HG03095 (cell line): Measurements from ENCODE around the gene ZMAT5.

Experiments
- ATAC-seq: cut with Tn5 transposase; IDR thresholded peaks from one replicate; pipeline ENCODE4 v1.9.1; 2021; ENCODE audit warnings: moderate library complexity; ENCODE audit not compliant: unreplicated experiment

Gene ZMAT5

DNA sequence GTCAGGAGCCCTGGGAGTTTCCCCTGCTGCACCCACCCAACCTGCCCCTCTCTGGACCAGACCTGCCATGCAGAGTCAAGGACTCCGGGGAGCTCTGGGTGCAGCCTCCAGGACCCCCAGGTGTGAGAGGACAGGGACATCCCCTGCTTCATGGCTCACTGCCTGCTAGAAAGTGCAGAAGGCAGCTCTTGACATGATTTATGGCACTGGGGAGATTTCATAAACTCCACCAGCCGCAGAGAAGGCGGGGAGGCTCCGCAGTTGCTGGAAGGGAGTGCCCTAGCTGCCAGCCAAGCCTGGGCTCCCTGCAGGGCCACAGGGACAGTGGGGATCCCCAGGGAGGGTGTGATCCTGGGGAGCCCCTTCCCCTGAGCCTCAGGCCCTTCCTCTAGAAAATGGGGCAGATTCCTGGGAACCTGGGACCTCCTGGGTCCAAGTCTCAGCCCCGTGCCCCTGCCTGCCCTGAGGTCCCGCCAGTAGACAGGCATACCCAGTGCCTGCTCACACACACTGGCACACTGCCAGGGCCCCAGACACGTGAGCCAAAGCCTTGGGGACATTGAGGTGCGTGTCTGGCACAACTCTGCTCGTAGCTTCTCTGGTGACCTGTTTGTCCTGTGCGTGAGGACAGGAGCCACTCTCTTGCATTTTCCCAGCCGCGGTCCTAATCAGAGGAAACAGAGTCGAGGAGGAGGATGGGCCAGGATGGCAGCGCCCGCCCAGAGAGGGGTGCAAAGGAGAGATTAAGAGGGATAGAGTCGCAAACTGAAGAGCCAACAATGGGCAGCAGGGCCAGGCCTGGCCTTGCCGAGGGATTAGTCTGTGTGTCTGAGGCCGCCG lies 33.2 kb downstream of the ZMAT5 start:
- ATAC-seq: no peak

DNA sequence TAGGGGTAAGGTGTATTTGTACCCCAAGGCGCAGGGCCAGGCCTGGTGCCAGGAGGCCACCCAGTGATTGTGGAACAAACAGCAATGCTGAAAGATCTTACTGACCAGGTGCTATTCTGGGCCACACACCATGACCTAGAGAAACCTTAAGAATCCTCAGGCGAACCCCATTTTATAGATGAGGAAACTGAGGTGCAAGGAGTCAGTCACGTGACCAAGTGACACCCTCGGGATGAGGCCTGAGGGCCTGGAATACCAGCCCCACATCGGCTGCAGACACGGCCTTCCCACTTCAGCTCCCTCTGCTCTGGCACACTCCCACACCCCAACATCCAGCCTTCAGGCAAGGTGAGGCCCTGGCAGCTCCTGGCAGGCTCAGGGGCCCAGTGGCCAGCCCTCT lies 33.9 kb downstream of the ZMAT5 start:
- ATAC-seq: no peak

- no peak for ATAC-seq
Observed at GRCh38 chr22:29731058-29731850, 35.6 kb downstream of the ZMAT5 start.

DNA sequence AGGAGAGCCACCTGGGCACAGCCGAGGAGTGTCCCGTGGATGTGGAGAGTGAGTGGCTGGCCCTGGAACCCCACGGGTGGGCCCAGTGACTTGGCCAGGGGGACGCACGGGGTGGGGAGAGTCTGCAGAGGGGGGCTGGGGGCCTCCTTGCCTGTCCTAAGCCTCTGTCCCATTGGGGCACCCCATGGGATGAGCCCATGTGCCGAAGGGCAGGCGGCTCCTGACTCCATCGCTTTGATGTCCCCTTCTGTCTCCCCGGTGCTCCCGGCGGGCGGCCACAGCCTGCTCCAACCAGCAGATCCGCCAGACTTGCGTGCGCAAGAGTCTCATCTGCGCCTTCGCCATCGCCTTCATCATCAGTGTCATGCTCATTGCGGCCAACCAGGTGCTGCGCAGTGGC lies 37.6 kb downstream of the ZMAT5 start:
- ATAC-seq: no peak

DNA sequence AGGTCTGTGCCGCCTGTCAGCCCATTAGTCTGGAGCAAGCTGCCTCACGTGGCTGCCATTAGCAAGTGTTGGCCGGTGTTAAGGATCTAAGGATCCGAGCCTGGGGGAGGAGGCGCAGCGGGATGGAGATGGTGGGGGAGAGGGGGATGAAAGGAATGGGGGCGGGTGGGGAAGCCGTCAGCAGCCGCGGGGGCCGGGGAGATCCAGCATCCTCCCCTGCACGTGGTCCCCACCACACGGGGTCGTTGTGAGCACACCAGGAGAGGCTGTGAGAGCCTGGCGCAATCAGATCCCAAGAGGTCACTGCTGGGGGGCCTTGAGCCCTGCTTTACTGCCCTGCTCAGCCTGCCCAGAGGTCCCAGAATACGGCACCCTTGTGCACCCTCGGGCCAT lies 39.7 kb downstream of the ZMAT5 start:
- no peak for ATAC-seq

DNA sequence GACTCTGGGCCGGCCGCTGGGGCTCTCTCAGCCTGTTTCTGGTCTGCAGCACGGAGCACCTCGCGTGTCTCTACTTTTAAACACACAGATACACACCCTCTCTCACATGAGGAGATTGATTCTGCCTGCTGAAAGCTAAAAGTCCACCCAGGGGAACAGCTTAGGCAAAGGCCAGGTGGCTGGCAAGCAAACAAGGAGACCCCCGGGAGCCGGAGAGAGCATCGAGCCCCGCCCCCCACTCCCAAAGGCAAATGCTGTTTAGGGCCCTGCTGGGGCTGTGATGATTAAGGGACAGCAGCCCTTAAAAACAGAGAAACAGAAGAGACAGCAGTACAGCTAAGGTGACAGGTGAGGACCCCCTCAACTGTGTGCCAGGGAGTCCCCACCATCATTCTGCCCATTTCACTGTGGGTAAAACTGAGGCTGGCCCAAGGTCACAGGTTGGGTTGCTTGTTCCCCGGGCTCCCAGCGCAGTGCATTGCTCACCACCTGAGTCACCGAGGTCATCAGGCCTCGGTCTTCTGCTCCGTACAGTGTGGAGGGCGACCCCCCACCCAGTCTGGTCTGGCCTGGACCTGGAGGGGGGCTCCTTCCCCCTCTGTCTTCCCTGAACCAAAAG lies 40.2 kb downstream of the ZMAT5 start:
- no peak for ATAC-seq

- no peak for ATAC-seq
Observed at GRCh38 chr22:29726106-29726505, 40.7 kb downstream of the ZMAT5 start.

DNA sequence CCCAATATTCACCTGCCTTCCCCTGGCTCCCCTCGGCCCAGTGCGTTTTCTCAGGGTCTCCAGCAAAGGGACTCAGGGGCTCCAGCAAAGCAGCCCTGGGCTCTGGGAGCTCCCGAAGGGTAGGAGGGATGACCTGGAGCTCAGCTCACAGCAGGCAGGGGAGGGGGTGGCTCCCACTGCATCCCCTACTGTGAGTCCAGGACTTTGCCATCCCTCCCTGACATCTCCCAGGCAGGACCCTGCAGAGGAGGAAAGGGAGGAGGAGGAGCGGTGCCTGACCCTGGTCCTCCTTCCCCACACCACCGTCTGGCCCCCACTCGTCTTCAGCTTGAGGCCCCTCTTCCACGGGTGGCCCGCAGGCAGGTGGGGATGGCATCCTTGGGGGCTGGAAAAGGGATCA lies 42.0 kb downstream of the ZMAT5 start:
- ATAC-seq: no peak

GRCh38 chr22:29723766-29724165 lies 43.0 kb downstream of the ZMAT5 start:
- no peak for ATAC-seq

DNA sequence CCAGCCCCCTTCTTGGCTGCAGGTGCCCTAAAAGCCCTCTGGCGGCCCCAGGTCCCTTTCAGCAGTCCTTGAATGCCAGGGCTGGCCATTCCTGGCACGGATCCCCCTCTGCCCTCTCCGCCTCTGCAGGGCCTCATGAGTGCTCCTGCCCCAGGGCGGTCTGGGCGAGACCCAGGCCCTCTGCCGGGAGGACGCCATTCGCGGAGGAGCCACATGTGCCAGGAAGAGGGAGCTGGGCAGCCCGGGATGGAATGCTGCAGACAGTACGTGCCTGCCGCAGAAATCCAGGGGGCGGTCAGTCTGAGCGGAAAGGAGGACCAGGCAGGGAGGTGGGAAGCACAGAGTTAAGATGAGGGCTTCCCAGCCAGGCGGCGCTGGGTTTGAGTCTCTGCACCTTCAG lies 44.2 kb downstream of the ZMAT5 start:
- no peak for ATAC-seq

DNA sequence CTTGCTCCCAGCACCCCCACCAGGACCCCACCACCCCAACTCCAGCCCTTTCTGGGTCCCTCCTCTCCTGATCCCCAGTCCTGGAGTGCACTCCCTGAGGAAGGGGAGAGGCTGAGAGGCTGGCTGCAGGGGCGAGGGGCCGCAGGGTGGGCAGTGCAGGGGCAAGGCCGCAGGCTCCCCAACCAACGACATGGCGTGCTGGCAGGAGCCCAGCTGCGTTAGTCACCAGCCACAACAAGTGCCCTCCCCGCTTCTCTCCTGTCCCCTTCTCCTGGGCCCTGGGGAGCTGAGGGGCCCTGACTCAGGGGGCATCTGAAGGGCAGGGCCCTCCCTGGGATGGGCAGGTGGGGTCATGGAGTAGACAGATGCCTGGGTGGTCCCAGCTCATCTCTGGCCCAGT lies 44.7 kb downstream of the ZMAT5 start:
- ATAC-seq: no peak

- ATAC-seq: no peak
Observed at GRCh38 chr22:29720811-29721323, 45.9 kb downstream of the ZMAT5 start.

DNA sequence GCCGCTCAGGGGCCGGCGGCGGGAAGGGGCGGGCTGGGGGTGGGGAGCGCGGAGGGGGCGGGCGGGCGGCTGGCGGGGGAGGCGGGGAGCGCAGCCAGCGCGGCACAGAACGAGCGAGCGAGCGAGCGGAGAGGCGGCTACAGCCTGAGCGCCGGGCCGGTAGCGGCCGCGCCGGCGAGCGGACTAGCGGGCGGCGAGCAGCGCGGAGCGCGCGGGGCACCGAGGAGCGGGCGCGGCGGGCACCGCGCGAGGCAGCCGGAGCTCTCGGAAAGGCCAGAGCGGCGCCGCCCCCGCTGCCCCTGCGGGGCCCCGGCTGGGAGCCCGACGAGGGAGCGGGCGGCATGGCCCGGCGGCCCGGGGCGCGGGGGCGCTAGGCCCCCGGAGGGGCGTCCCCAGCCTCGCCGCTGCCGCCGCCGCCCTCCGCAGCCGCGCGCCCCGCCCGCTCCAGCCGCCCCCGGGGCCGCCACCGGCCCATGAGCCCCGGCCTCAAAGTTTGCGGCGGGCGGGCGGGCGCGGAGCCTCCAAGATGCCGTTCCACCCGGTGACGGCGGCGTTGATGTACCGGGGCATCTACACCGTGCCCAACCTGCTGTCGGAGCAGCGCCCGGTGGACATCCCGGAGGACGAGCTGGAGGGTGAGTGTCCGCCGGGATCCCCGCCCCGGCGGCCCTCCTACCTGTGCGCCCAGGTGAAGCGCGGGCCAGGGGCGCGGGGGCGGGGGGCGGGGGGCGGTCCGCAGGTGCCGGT lies 46.7 kb downstream of the ZMAT5 start, which contains the start of gene CABP7:
CABP7 (plus strand) TSS at position 105 of the 747 bp plus-strand sequence; CDS start at position 527, 422 bp downstream.
- ATAC-seq: no peak

DNA sequence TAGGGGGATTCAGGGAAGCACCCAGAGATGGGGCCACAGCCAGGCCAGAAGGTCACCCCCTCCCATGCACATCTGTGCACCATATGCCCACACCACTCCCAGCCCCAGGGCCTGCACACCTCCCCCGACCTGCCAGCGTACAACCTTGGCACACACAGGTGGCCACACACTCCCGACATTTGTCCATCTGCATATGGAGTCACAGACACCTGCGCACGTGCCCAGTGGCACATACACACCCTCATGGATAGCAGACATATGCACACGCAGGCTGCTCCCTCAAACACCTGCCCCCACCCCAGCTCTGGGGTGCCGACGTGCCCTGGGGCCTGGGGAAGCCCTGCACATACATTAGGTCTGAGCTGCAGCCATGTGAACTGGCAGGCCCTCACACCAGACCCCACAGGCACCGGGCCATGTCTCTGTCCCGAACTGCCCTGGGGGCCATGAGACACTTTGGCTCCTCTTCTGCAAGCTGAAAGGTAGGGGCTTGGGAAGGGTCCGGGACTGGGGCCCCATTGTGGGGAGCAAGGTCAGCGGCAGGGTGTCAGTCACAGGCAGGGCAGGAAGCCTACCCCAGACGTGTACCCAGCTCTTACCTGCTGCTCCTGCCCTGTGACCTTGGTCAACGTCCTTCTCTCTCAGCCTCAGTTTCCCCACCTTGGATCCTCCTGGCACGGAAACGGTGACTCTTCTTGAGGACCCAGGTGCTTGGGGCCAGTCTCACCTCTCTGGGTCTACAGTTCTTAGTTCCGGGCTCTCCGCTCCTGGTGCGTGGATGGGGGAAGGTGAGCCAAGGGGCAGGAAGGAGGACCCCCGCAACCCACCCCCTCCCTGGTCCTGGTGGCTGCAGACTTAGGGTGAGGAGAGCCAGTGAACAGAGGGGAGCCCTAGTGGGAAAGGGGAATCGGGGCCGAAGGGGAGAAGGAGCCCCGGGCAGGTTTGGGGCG lies 47.6 kb downstream of the ZMAT5 start:
- ATAC-seq: no peak

- ATAC-seq: no peak
Observed at GRCh38 chr22:29717789-29718188, 49.0 kb downstream of the ZMAT5 start.

GRCh38 chr22:29716814-29717545 lies 49.8 kb downstream of the ZMAT5 start:
- ATAC-seq: no peak

DNA sequence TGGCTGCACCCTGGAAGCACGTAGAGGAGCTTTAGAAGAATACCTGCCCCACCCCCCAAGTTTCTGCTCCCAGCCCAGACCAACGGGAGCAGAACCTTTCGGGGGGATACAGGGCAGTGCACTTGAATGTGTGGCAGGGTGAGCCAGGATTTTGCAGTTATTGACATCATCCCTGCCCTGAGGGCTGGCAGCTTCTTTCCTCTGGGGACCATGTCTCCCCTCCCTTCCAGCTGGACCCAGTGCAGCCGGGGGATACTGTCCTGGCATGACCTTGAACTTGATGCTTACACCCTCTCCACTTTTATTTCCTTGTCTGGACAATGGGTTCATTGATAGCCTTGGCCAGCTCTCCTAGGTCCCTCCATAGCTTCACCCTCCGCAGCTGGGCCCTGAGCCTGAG lies 51.1 kb downstream of the ZMAT5 start:
- ATAC-seq: no peak

DNA sequence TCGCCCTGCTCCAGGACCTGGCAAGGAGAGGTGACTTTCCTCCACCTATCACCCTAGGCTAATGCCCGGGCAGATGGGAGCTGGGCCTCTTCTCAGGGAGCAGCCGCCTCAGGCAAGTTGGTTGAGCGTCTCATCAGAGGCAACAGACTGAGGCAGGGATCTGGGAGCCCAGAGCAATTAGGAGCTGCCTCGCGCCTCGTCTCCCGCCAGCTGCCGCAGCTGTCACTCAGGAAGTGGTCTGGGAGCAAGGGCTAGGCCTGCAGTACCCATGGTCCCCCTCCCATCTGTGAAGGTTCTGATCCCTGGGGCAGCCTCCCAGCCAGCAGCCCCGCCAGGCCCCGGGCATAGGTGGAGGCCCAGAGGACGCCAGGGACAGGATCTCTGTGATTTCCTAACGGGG lies 51.6 kb downstream of the ZMAT5 start:
- ATAC-seq: no peak

- ATAC-seq: no peak
Observed at GRCh38 chr22:29713156-29713727, 53.6 kb downstream of the ZMAT5 start.
